ENCODE results near the gene IFNLR1. TPM values are rescaled to one million over a fixed set of nuclear protein-coding genes. Genes with fewer than 3 reads are reported as not detected.
A peak's percentile ranks its signal among the peaks of the same experiment; 100 is the strongest.

Gene IFNLR1
- polyA plus RNA-seq, 1 donor (not counting 4 experiments of a cell fraction or from before 2014, with no cell fraction given): 3.4 TPM

- peak overlapping the region; percentile 39 for H3K9ac ChIP-seq (ENCODE audit: control insufficient read depth, extremely low read depth, insufficient read depth, low read length)
- no peak overlapping the region for H3K4me3 ChIP-seq (ENCODE audit: control insufficient read depth in 2 of 3, extremely low read depth in 1 of 3, insufficient read depth in 2 of 3, low read depth in 1 of 3, low read length in 3 of 3)
- no peak overlapping the region for H2AFZ ChIP-seq (ENCODE audit: control insufficient read depth, low read length)
Observed at GRCh38 chr1:24202556-24202955, 15.5 kb upstream of the IFNLR1 start.

GRCh38 chr1:24201941-24202440 is 14.9 kb upstream of the IFNLR1 start:
- Histone ChIP-seq H3K4me1 (ENCODE audit: control insufficient read depth, extremely low read depth, insufficient read depth, low read length) (peaks cover 36% of the 10 kb centered on the region), H3K4me2 (ENCODE audit: control insufficient read depth, extremely low read depth, insufficient read depth, low read depth, low read length) (peak overlapping the region; percentile 37), H3K79me2 (ENCODE audit: control insufficient read depth, insufficient read depth, low read length) (no peaks in the 10 kb centered on the region), H3K36me3 (ENCODE audit: control insufficient read depth in 2 of 2, extremely low read depth in 1 of 2, insufficient read depth in 2 of 2, low read length in 2 of 2) (no peaks in the 10 kb centered on the region), H3K9me1 (ENCODE audit: control insufficient read depth, extremely low read depth, insufficient read depth, low read length) (peaks cover 2% of the 10 kb centered on the region), H4K20me1 (ENCODE audit: control insufficient read depth, extremely low read depth, insufficient read depth, low read length) (no peaks in the 10 kb centered on the region), H2AFZ (ENCODE audit: control insufficient read depth, low read length) (no peak overlapping the region), H3K27me3 (ENCODE audit: control insufficient read depth, extremely low read depth, insufficient read depth, low read length) (no peaks in the 10 kb centered on the region), H3K9me3 (ENCODE audit: control insufficient read depth, low read depth, low read length) (no peaks in the 10 kb centered on the region), H3K27ac (ENCODE audit: control insufficient read depth, insufficient read depth, low read length) (peak overlapping the region; percentile 41), H3K4me3 (ENCODE audit: control insufficient read depth in 2 of 3, extremely low read depth in 1 of 3, insufficient read depth in 2 of 3, low read depth in 1 of 3, low read length in 3 of 3) (no peak overlapping the region), H3K9ac (ENCODE audit: control insufficient read depth, extremely low read depth, insufficient read depth, low read length) (peak overlapping the region; percentile 39)
- TF ChIP-seq, protein P1, sequence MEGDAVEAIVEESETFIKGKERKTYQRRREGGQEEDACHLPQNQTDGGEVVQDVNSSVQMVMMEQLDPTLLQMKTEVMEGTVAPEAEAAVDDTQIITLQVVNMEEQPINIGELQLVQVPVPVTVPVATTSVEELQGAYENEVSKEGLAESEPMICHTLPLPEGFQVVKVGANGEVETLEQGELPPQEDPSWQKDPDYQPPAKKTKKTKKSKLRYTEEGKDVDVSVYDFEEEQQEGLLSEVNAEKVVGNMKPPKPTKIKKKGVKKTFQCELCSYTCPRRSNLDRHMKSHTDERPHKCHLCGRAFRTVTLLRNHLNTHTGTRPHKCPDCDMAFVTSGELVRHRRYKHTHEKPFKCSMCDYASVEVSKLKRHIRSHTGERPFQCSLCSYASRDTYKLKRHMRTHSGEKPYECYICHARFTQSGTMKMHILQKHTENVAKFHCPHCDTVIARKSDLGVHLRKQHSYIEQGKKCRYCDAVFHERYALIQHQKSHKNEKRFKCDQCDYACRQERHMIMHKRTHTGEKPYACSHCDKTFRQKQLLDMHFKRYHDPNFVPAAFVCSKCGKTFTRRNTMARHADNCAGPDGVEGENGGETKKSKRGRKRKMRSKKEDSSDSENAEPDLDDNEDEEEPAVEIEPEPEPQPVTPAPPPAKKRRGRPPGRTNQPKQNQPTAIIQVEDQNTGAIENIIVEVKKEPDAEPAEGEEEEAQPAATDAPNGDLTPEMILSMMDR (optimal IDR thresholded peaks at IDR 0.05 in 1 of 3, IDR thresholded peaks at IDR 0.05 in 1 of 3, conservative IDR thresholded peaks at IDR 0.05 in 1 of 3; ENCODE audit: extremely low read depth in 1 of 3, insufficient read depth in 2 of 3, low read length in 3 of 3): peak; percentile 72 to 97 (median 97)
- no peak for TF ChIP-seq EZH2 (IDR thresholded peaks at IDR 0.05; ENCODE audit: low read length)
- FAIRE-seq (peak; percentile 92), DNase-seq (ENCODE audit: low read depth, low spot score) (peak; percentile 90)
- dilution Hi-C loops (cut with MboI; ENCODE audit: extremely low pct_ligation_motif_present, low sequenced_read_pairs): no loop called here

More at GRCh38 chr1:24202556-24202955, 15.5 kb upstream of the IFNLR1 start:
- Histone ChIP-seq H3K79me2 (ENCODE audit: control insufficient read depth, insufficient read depth, low read length) (no peaks in the 10 kb centered on the region), H3K27ac (ENCODE audit: control insufficient read depth, insufficient read depth, low read length) (peak overlapping the region; percentile 41), H3K9me1 (ENCODE audit: control insufficient read depth, extremely low read depth, insufficient read depth, low read length) (peaks cover 2% of the 10 kb centered on the region), H3K27me3 (ENCODE audit: control insufficient read depth, extremely low read depth, insufficient read depth, low read length) (no peaks in the 10 kb centered on the region), H4K20me1 (ENCODE audit: control insufficient read depth, extremely low read depth, insufficient read depth, low read length) (no peaks in the 10 kb centered on the region), H3K36me3 (ENCODE audit: control insufficient read depth in 2 of 2, extremely low read depth in 1 of 2, insufficient read depth in 2 of 2, low read length in 2 of 2) (no peaks in the 10 kb centered on the region), H3K4me1 (ENCODE audit: control insufficient read depth, extremely low read depth, insufficient read depth, low read length) (peaks cover 36% of the 10 kb centered on the region), H3K4me2 (ENCODE audit: control insufficient read depth, extremely low read depth, insufficient read depth, low read depth, low read length) (peak overlapping the region; percentile 37), H3K9me3 (ENCODE audit: control insufficient read depth, low read depth, low read length) (no peaks in the 10 kb centered on the region)
- dilution Hi-C loops (cut with MboI; ENCODE audit: extremely low pct_ligation_motif_present, low sequenced_read_pairs): no loop called here
- FAIRE-seq (no peak), DNase-seq (ENCODE audit: low read depth, low spot score) (no peak)
- TF ChIP-seq, protein P1 (optimal IDR thresholded peaks at IDR 0.05 in 1 of 3, IDR thresholded peaks at IDR 0.05 in 1 of 3, conservative IDR thresholded peaks at IDR 0.05 in 1 of 3; ENCODE audit: extremely low read depth in 1 of 3, insufficient read depth in 2 of 3, low read length in 3 of 3): no peak
- TF ChIP-seq EZH2 (IDR thresholded peaks at IDR 0.05; ENCODE audit: low read length): no peak
